Upper lobe of left lung (tissue), 4 donors: ENCODE measurements around the gene ERV3-1.
"Not testable (repeated sequence)": the region's sequence is repeated elsewhere in the genome, so short reads cannot be mapped to it uniquely, and the experiment has no call there.

Experiments used
- CTCF ChIP-seq, 6 experiments: fragments of 450-650 bp in 4 of 6; fragments of 200-600 bp in 2 of 6; sonication (generic) in 2 of 6; IDR thresholded peaks; one replicate each; pipeline ENCODE4 v1.5.1; 2016 to 2019; ENCODE audit warnings: antibody characterized with exemption in 6 of 6
- EP300 ChIP-seq, 4 donors: sonication (generic); formaldehyde crosslinking; IDR thresholded peaks; one replicate each; pipeline ENCODE4 v1.5.1; 2017; ENCODE audit warnings: antibody characterized with exemption in 4 of 4, control low read depth in 2 of 4
- POLR2A ChIP-seq, 4 donors: fragments of 450-650 bp; IDR thresholded peaks; one replicate each; pipeline ENCODE4 v1.5.1; 2016 to 2017; ENCODE audit warnings: antibody characterized with exemption in 4 of 4, mild to moderate bottlenecking in 2 of 4
- POLR2AphosphoS5 ChIP-seq, 2 donors: sonication (generic); formaldehyde crosslinking; IDR thresholded peaks; one replicate each; pipeline ENCODE4 v1.5.1; 2017; ENCODE audit warnings: antibody characterized with exemption in 2 of 2

GRCh38 chr7:64944667-64945502, 61.6 kb downstream of the ERV3-1 start:
- not testable (repeated sequence) for TF ChIP-seq CTCF, EP300, POLR2A, POLR2AphosphoS5 (IDR thresholded peaks at IDR 0.05)
